ENCODE measurements around the gene BEST4.

- TF ChIP-seq CTCF (IDR thresholded peaks at IDR 0.05; ENCODE audit: low read depth, low read length) (no peak), POLR2A (IDR thresholded peaks at IDR 0.05; ENCODE audit: extremely low read depth, insufficient read length) (no peak)
Measured at GRCh38 chr1:44827197-44828002, 39.4 kb upstream of the BEST4 start.
